IPS-NIHi11 (cell line): ENCODE data around the gene CIB2.

Experiments
- DNase-seq: peaks from one replicate; pipeline ENCODE4 v3.0.0; 2012; ENCODE audit warnings: mixed read lengths, low spot score

CIB2 gene

DNA sequence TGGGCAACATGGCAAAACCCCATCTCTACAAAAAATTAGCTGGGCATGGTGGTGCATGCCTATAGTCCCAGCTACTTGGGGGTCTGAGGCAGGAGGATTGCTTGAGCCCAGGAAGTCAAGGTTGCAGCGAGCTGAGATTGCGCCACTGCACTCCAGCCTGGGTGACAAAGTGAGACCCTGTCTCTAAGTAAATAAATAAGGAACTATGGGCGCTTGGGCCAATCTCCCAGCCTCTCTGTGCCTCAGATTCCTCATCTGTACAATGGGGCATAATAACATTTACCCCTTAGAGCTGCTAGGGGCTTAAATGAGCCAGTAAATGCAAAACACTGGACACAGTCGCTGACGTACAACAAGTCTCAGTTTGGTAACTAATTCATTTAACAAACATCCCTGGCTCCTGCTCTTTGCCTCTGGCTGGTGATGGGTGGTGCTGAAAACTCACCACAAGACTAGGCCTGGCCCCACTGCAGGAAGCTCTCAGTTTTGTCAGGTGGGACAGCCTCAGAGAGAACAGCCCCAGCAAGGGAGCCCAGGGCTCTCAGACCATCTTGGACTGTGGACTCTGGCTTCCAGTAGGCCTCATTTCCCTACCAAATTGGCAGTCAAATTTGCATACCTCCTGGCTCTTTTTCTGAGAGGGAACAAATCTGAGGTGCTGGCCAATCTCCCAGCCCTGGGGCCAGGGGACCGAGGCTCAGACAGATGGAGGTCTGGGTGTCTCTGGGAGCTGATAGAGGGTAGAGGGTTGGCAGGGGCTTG, 47.4 kb downstream of the CIB2 start:
- no peak for DNase-seq

DNA sequence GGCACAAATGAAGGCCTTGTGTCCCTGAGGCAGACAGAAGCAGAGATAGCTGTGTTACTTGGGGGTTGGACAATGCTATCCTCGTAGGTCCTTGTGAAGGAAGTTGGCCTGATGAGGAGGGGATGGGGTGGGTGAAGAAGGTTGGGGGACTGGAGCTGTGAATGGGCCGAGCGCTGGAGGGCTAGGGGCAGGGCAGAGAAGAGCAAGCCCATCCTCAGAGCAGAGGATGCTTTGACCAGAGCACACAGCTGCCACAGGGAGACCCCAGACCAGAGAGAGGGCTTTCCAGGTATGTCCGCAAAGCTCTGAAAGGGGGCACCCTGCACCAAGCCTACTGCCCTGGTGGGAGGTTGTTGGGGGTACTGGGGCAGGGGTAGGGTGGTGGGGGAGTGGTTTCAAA, 48.1 kb downstream of the CIB2 start:
- no peak for DNase-seq

DNA sequence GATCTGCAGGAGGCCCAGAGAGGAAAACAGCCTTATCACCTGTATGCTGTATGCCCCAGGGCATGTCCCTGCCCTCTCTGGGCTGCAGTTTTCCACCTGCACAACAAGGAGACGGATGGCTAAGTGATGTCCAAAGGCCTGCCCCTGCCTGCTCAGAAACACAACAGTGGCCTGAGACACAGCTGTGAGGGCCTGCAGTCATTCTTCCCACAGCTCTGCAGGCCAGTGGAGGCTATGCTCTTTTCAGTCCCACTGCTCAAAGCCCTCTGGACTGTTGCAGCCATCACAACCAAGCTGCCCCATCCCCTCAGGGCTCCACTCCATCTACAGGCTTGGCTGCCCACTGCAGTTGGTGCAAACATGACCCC, 48.5 kb downstream of the CIB2 start:
- DNase-seq: no peak

DNA sequence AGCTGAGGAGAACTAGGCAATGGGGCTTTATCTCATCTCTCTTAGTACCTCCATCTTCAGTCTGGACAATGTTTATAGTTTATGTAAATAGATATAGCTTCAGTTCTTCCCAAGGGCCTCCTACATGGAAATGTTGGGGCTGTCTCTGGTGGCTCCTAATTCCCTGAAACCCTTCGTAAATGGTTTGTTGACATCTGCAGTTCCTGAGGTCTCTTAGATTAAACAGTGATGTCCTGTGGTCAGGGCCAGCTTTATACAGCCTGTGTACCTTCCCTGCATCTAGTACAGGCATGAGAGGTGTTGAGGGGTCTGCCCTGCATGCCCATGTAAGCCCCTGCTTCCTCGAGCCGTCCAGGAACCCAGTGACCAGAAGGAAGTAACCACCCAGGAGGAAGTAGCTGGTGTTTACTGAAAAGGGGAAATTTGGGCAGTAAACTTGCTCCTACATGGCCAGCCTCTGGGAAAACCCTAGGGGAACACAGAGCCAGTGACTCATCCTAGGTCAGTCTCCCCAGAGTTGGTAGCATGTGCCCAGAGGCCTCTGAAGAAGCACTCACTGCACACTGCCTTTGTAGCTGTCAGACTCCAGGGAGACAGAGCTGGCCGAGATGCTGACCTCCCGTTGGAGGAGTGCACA, 49.0 kb downstream of the CIB2 start:
- no peak for DNase-seq

DNA sequence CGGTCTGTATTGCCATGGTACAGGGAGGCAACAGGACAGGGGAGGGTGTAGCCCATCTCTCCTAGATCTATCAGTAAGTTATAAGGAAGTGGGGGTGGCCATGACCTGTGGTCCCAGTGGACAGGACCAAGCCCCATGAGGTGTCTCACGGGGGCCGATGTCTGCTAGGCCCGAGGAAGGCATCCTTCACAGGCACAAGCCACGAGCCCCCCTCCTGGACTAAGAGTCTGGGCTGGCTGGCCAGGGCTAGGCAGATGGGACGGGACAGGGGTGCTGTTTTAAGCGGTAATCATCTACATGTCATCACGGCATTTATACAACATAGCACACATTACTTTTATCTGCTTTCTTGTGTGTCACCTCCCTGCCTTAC, 51.2 kb downstream of the CIB2 start:
- DNase-seq: no peak

DNA sequence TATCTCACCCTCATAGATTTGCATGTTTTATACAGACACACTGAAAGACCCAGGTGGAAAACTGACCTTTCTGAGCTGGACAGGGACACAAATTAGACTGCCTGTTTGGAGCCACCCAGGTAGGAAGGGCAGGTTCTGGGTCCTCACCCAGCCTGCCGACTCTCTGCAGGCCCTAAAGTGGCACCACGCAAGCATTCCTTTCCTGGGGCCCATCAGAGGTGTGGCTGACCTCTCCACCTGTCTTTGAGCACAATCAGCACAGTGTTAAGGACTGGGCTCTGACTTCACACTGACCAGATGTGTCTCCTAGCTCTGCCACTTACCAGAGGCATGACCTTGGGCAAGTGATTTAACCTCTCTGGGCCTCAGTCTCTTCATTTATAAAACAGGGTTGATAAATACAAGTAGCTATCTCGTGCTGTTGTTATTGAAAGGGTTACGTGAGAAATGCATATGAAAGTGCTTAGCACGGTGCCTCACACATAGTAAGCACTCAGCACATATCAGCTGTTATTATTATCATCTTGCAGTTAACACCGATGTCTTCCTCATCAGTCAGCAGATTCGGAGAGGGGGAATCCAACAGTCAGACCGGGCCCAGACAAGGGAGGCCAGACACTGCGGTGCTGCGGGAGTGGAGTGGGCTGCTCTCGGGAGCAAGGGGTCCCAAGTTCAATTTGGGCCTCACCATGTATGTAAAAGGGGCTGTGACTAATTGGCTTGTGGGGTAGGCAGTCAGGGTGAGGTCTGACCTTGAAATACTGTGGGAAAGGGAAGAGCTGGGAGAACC, 51.8 kb downstream of the CIB2 start:
- no peak for DNase-seq

DNA sequence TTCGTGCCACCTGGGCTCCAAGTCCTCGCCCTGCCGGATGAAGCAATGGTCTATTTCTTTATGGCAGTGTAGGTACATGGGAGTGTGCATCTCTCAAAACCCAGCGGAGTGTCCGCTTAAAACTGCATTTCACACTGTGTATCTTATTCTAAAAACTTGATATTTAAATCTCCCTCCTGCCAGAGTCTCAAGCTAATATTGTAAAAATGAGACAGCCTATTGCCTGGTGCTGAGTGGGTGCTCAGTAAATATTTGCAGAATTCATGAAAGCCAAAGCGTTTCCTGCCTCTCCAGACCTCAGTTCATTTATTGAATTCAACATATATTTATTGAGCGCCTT, 53.4 kb downstream of the CIB2 start:
- no peak for DNase-seq

DNA sequence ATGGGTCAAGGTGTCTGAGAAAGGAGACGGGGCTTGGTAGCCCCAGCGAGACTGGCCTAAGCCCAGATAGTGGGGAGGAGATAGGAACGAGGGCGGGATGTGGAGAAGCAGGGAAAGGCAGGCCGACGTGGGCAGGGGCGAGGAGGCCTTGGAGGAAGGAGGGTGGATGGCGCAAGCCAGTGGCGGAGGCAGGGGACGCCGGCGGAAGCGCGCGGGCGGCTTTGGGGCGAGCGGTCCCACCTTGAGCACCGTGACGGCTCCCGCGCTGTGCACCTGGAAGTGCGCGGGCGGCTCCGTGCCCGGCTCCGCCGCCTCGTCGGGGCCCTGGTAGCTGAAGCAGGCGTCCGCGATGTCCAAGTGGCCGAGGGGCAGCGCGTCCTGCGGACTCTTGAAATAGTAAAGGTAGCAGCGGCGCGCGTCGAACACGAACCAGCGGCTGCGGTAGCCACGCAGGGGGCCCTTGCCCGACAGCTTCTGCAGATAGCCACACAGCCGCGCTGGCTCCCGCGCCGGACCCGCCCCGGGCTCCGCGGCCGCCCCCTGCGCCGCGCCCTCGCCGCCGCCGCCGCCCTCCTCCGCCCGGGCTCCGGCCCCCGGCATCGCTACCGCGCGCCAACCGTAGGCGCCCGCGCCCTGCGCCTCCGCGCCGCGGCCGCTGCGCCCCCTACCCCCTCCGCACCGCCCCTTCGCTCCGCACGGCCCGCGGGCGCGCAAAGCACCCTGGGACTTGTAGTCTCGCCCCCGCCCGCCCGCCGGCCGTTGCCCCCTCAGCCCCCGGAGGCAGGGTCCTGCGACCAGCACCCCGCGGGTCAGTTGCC, 54.0 kb downstream of the CIB2 start, which contains the start of gene TBC1D2B:
TBC1D2B (minus strand) TSS at position 659 of the 818 bp plus-strand sequence; CDS start at position 600, 59 bp downstream.
- DNase-seq: peak; percentile 92

DNA sequence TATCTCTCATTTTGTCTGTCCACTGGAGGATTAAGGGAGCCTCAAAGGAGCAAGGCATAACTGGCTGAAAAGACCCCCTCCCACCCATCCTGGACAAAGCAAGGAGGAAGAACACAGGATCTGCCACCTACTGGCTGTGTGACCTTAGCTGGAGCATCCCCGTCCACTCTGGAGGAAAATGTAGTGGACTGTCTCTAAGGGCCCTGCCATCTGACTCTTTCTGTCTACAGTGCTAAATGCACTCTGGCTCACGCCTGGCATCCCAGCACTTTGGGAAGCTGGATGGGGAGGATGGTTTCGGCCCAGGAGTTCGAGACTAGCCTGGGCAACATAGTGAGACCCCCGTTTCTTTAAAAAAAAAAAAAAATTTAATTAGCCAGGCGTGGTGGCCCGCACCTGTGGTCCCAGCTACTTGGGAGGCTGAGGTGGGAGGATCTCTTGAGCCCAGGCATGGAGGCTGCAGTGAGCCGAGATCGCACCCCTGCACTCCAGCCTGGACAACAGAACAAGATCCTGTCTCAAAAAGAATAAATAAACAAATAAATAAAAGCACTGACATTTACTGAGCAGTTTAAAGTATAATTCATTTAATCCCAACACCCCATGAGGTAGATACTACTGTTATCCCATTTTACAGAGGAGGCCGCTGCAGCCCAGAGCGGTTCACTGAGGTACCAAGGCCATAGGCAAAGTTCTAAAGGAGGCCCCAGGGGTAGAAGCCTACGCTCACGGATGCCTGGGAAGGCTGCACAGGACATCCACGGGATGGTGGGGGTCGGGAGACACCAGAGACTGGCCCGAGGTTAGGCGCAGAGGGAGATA, 54.8 kb downstream of the CIB2 start:
- DNase-seq: no peak

DNA sequence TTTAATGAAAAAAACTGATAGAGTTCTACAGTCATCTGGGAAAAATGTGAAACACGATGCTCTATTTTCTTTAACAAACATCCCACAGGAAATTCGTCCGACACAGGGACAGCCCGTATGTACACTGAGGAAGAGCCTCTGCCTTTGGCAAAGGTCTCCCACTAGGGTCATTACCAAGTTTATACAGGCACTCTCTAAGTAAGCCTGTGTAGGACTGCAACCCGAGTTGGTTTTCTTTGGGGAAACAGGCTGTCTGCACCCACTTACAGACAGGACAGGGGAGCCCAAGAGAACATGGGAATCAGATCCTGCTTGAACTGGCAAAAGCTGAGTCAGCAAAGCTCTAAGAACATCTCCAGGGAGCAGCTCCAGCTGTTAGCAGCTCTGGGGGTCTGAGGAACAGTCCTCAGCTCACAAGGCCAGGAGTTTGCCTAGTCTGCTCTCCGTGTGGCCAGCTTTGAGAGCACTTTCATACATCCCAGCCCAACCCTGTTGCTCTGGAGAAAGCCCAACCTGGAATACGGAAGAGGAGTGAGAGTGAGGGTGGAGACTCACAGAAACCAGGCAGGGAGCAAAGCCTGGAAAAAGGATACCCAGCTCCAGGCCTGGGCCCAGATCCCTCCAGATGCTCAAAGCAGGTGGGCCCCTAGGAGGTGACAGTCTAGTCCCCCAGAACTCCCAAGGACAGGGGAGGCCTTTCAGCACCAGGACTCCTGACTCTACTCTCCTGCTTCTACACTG, 55.6 kb downstream of the CIB2 start:
- peak; percentile 46 for DNase-seq

DNA sequence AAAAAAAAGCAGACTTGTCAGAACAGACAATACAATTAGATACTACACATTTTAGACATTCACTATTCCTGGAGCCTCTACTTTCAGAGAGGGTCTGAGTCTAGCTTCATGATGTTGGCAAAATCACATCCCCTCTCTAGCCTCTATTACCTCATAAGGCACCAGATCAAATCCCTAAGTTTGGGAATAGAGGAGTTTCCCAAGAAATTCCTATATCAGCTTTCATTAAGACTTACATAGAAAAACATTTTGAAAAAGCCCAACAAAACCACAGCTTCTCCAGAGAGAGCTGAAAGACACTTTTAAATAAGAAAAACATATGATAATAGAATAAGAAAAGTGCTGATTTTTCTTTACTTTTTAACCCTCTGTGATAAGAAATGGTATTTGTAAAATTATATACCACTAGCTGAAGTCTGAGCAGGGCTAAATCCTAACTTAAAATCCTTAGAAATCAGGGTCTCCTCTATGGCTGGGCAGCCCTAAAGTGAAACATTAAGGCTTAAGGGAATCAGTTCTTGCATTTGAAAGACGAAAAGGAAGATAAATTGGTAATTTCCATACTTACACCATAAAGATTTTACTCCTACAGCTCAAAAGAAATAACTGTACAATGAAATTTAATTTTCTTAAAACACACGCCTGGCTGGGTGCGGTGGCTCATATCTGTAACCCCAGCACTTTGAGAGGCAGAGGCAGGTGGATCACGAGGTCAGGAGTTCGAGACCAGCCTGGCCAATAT, 58.0 kb downstream of the CIB2 start:
- no peak for DNase-seq

DNA sequence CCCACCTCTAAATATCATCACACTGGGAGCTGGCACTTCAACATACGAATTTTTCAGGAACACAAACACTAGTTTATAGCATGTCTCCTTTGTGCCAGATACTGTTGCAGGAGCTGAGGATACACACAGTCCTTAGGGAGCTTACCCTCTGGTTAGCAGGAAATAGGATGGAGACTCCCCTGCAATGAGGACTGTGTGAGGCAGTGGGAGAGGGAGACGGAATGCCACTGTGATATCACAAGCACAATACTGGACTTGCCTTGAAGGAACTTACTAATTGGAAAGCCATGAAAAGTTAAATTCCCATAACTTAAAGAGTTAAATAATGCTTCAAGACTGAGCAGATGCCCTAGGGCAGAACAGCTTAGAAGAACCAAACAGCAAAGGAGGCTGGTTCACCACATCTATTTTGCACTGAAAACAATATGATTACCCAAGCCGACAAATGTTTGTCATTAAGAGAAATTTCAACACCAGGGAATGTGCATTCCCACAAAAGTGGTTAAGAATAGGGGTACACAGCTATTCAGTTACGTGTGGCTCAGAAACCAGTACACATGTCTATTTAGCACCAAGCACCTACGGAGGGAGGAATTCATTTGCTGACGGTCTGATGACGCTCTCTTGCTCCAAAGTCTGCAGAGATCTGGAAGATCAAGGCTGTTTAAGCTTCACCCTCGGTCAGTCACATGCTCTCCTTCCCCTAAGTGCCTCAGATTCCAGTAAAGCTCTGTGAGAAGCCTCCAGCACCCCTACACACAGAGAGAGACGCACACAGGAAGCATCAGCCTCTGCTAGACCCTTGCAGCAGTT, 59.0 kb downstream of the CIB2 start:
- no peak for DNase-seq

DNA sequence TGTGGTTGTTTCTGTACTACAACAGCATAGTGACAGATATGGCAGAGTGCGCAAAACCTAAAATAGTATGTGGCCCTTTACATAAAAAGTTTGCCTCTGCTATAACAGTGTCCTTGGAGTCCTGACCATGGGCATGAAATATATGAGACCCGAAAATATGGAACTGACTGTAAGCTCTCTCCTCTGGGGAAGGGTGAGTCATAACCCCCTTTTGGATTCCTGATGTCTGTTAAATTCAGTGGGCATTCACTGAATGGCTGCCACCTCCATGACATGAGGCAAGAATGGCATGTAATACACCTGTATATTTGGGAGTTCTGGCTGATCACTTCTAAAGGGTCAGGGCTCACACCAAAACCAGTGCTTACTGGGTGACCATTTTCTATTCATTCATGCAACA, 59.9 kb downstream of the CIB2 start:
- no peak for DNase-seq

DNA sequence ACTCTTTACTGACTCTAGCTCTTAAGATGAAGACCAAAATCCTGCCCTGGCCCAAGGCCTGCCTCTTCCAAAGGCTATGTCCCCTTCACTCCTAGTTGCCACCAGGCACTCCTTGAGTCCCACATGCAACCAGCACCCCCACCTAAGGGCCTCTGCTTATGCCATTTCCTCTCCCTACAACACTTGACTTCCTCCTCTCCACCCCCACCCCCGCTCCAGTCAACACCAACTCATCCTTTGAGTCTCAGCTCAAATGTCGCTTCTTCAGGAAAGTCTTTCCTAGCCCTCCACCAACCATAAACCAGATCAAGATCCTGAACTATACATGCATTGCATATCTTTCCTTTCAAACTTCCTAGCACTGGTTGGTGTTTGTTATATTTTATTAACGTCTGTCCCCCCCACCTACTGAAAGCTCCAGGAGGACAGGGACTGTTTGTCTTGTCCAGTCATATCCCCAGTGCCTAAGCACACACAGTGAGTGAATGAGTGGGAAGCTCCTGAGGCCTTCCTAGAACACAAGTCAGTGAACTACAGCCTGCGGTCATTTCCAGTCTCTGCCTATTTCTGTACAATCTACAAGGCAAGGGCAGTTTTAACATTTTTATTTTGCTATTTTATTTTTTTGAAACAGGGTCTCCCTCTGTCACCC, 61.1 kb downstream of the CIB2 start:
- no peak for DNase-seq

DNA sequence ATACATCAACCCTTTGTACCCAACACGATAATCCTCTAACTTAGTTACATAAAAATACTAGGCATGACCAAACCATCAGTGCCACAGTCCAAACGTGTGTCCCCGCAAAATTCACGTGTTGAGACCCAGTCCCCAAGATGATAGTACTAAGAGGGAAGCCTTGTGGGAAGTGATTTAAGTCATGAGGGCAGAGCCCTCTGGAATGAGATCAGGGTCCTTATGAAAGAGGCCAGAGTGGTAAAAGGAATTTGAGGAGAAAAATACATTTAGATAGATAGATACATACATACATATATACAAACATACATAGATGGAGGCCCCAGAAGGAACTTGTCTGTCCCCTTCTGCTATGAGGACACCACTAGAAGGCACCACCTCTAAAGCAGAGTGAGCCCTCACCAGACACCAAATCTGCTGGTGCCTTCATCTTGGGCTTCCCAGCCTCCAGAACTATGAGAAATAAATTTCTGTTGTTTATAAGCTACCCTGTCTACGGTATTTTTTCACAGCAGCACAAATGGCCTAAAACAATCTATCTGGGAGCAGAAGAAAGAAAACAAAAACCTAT, 61.7 kb downstream of the CIB2 start:
- DNase-seq: no peak

DNA sequence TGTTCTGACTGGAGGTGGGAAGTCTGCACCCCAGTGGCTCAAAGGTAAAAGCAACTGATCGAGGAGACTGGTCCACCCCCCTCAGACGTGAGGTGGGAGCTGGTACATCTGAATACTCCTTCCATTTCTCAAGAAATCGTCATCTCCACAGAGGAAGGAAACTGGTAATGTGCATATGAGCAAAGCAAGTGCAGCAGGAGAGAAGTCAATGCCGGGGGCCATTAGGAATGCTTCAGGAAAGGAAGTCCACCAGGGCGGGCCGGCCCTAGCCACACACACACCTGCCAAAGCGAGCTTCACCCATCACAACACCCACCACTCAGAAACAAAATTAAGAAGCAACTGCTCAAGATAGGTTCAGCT, 62.2 kb downstream of the CIB2 start:
- no peak for DNase-seq

DNA sequence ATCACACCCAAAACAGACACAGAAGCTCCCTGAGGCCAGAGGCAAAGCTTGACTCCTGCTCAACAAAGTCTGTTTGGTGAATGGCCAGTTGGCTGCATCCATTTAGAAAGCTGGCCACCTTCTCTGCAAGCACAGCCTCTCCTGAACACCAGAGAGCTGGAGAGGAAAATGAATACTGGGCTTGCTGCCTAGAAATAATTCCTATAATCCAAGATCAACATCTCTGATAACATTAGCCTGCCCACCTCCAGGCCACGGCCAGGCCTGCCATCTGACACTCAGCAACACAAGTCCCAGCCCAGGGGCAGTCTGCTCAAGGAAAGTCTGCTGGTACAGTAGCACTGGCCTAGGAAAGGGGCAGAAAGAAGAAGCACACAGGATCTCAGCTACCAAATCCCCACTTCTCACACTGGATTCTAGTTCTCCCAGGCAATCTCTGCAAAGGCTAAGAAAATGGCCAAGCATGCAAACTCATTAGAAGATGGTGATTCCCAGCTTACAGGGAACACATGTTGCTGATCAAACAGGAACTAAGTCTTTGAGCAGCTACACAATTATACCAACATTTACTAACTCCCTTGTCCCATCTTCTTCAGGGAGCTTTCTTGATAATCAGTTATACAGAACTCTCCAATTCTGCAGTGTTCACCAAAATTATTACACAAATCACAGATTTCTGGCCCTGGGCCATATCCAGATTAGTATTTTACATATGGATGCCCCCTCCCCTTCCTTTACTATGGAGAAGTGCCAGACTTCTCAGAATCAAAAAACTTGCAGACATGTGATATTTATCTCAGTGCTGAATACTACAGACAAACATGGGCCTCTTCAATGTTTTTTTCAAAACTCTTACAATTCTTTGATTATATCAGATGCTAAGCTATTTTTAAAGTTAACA, 63.7 kb downstream of the CIB2 start:
- no peak for DNase-seq
